Right ventricle myocardium superior (tissue), 1 donor: ENCODE measurements around the gene USP11. TPM values are rescaled to one million over a fixed set of nuclear protein-coding genes. Genes with fewer than 3 reads are reported as not detected.
A peak's percentile ranks its signal among the peaks of the same experiment; 100 is the strongest.

ENCODE experiments used
- ATAC-seq: fragments of 200-7000 bp; cut with Tn5 transposase; one replicate; pipeline ENCODE4 v1.9.1; 2020; ENCODE audit warnings: mild to moderate bottlenecking; ENCODE audit not compliant: poor library complexity
- DNase-seq: peaks from one replicate; pipeline ENCODE4 v3.0.0-alpha.2; 2020
- intact Hi-C: fragments of 100-400 bp; cut with DNase I; formaldehyde crosslinking; loops from one replicate; pipeline ENCODE4 v1.11.2; 2022
- total RNA-seq: library from RNA; stranded (reverse); fragmentation: NEBNext Ultra II Directional; extraction: Animal tissue kit (Norgen Biotek cat#: 25700); gene quantifications from one replicate; pipeline ENCODE4 v1.2.1, GENCODE V29; 2021
- donor health status: DM: no; HTN: yes; CAD: no; lungs with severe emphysema.

The USP11 gene
- total RNA-seq, 1 donor from 2014 or later = 31.7 TPM

DNA sequence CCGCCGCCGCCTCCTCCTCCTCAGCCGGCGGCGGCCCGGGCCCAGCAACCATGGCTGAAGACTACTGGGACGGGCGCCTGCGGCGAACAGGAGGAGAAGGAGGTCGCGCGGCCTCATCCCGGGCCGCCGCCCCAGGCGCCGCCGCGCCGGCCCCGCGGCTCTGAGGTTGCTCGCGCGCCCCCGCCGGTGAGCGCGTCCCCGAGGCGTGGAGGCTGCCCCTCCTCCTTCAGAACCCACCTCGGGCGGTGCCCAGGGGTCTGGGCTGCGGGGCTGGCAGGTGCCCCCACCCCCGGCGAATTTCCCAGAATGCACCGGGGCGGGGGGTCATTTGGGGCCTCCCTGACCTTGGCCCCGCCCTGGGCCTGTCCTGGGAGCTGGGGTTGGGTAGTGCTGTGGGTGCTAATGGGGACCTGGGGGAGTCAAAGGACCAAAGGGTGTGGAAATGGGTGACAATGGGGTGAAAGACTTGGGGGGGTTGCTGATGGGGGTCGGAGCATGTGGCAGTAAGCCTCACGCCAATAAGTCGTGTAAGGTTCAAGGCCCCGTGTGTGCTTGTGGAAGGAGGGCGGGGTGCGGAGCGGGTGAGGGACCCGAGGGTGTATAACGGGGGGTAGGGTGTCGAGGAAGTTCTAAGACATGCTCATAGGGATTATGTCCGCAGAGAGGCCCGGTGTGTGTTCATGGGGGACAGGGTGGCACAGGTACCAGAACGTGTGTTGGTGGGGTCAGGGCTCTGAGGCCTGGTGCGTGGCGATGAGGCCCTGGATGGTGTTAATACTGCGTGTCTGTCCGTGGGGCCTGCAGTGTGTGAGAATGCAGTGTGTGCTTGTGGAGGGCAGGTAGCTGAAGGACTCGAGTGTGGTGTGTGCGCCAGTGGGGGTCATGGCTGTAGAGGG is 13.6 kb upstream of the USP11 start:
- intact Hi-C loops = no loop called here
- ATAC-seq = peak; percentile 7
- DNase-seq = peak; percentile 57

DNA sequence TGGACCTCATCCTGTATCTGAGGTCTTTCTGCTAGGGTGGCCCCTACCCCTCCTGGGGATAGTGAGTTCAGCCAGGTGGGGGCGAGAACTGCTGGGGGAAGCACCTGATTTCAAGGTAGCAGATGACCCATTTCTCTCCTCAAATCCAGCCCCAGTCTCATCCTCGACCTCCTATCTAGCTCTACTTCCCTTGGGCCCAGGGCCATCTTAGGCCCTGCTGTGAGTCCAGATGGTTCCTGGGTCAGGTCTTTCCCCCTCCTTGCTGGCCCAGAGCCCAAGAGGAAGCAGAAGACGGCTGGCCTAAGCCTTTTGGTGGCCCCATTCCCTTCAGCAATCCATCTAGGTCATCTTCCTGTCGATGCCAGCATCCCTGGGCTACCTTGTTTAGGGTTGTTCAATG is 11.1 kb upstream of the USP11 start:
- DNase-seq = no peak
- intact Hi-C loops = no loop called here
- no peak for ATAC-seq

DNA sequence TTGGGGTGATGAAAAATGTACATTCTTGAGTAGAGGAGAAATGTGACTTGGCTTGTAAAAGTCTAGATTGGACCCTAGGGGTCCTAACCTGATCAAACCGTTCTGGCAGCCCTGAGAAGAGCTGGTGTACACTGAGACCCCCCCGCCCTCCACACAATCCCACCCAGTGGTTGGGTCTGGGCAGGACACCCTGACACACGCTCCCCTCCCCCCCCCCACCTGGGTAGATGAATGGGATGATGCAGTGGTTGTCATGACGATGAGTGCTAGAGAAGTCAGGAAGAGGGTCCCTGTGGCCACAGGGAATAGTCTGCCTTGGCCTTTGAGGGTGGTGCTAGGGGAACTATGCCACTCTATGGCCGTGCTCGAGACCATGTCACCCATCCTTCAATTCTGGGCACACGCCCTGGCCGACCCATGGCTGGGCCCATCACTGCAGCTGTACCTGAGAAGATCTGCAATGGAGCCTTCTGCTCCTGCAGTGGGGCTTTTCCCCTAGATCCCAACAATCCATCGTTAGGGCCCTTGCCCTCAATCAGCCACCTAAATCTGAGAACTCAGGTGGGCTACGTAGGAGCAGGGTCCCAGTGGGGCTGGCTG is 10.0 kb upstream of the USP11 start:
- ATAC-seq (no peak), DNase-seq (no peak)
- intact Hi-C loops = no loop called here

DNA sequence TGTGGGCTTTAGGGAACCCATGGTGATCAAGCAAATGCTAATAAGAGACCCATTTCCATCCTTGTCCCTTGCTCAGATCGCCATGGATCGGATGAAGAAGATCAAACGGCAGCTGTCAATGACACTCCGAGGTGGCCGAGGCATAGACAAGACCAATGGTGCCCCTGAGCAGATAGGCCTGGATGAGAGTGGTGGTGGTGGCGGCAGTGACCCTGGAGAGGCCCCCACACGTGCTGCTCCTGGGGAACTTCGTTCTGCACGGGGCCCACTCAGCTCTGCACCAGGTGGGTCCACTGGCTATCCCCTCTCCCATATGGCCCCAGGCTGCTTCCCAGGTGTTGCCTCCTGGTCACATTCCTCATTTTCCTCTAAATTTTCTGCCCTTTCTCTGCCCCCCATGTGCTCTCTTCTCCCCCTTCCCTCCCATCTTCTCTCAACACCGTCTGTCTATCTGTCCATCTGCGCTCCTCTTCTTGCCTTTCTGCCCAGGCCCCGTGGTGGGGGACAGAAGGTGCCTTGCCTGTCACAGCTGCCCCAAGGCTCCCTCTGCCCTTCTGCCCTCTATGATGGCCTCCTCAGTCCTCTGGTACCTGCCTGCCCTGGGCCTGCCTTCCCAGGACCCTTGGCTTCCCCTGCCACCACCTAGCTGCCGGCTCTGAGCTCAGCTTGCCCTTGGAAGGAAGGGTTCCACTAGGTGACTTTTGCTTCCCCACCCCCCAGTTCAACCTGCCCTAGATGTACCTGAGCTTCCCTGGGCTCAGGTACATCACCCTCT is 9.1 kb upstream of the USP11 start:
- no peak for ATAC-seq
- DNase-seq = no peak
- intact Hi-C loops = no loop called here

DNA sequence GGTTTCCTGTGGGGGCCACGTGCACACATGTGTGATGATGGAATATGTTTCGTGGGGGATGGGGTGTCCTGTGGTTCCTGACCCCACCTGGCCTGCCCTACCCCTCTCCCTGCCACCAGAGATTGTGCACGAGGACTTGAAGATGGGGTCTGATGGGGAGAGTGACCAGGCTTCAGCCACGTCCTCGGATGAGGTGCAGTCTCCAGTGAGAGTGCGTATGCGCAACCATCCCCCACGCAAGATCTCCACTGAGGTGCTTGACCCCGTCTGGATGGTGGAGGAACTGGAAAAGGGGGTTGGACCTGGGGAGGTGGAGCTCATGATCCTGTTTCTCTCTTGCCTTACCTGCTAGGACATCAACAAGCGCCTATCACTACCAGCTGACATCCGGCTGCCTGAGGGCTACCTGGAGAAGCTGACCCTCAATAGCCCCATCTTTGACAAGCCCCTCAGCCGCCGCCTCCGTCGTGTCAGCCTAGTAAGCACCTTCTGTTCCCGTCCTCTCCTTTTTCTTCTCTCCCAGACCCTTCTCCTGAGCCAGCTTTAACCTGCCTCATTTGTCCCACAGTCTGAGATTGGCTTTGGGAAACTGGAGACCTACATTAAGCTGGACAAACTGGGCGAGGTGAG is 8.4 kb upstream of the USP11 start:
- DNase-seq (no peak), ATAC-seq (no peak)
- intact Hi-C loops = no loop called here

DNA sequence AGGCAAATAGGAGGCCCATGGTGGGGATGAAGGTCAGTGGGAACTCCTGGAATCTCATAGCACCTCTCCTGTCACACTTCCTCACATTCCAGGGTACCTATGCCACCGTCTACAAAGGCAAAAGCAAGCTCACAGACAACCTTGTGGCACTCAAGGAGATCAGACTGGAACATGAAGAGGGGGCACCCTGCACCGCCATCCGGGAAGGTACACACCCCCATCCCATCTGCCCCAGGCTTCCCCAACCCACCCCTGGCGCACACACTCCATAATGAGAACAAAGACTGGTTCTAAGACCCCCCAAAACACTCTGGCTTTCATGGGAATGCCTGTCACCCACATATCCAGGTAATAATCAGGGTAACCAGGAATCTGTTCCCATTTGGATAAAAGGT is 7.9 kb upstream of the USP11 start:
- intact Hi-C loops = no loop called here
- DNase-seq (peak; percentile 25), ATAC-seq (no peak)

DNA sequence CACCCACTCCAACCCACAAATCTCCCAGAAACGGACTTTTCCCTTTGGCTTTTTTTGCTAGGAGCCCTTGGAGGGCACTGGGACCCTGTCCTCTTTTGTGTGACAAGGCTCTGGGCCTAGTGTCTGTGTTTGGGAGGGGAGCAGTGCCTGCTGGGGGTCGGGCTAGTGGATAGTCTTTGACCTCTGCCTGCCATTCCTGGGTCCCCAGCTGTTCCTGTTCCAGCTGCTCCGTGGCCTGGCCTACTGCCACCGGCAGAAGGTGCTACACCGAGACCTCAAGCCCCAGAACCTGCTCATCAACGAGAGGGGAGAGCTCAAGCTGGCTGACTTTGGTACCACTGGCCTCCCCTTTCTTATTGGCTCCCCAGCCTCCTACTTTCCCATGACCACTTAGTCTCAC is 6.7 kb upstream of the USP11 start:
- ATAC-seq (no peak), DNase-seq (no peak)
- intact Hi-C loops = no loop called here

DNA sequence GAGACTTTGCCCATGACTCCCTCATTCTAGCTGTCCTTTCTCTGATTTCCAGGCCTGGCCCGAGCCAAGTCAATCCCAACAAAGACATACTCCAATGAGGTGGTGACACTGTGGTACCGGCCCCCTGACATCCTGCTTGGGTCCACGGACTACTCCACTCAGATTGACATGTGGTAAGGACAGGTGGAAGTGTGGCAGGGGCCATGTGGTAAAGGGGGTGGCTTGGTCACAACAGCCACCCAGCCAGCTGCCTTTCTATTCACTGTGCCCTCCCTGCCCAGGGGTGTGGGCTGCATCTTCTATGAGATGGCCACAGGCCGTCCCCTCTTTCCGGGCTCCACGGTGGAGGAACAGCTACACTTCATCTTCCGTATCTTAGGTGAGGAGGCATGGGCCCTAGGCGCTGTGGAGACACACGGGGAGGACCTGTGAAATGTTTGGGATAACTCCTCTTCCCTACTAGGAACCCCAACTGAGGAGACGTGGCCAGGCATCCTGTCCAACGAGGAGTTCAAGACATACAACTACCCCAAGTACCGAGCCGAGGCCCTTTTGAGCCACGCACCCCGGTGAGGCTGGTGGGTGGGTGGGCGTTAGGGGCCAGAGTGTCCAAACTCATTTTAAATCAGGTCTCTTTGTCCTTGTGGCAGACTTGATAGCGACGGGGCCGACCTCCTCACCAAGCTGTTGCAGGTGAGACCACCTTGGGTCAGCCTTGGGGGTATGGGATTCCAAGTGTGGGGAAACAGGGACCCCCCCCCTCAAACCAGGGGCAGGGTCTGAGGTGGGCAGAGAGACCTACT is 6.1 kb upstream of the USP11 start:
- intact Hi-C loops = no loop called here
- ATAC-seq (no peak), DNase-seq (no peak)

DNA sequence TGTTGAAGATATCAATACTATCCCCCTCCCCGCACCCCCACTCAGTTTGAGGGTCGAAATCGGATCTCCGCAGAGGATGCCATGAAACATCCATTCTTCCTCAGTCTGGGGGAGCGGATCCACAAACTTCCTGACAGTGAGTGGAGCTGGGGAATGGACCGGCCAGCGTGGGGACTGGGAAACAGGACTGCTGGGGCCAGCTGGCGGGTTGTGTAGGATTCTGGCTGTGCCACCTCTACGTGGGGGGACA is 5.5 kb upstream of the USP11 start:
- ATAC-seq (no peak), DNase-seq (no peak)
- intact Hi-C loops = no loop called here

DNA sequence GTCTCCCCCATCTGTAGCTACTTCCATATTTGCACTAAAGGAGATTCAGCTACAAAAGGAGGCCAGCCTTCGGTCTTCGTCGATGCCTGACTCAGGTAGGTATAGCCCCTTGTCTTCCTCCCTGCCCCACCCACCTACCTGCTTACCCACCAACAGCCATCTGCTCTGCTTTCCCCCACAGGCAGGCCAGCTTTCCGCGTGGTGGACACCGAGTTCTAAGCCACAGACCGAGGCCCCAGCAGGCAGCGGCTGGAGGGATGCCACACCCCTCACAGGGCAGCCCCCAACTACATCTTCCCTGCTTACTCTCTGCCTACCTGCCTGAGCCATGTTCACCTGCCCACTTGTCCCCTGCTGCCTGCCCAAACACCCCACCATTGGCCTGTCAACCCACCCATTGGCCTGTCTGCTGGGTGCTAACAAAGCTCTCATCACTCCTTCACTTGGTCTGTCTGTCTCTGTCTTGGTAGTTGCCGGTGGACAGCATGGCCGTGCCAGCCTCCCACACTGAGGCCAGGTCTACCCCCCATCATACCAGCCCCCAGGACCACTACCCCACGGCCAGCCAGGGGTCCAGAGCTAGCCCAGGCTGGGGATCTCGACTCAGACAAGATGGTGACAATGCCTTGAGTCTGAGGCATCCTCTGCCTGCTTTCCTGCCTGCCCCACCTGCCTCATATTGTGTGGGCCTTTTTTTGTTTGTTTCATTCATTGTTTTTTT is 4.1 kb upstream of the USP11 start:
- intact Hi-C loops = no loop called here
- DNase-seq = no peak
- no peak for ATAC-seq

DNA sequence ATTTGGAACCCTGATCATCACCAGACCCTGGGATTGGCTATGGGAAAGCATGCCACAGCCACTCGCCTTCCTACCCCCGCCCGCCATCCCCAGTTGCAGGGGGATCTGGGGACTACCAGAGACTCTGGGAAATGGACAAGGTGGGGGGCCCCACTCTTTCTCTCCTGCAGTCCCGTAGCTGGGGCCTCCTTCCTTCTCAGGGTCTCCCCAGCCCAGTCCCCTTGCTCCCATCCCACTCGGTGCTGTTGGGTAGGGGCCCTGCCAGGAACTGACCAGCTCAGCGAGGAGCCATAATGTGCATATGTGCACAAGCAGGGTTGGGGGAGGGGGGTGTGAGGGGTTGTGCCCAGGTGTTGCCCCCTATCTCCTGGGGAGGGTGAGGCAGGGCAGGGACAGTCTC is 3.4 kb upstream of the USP11 start:
- DNase-seq (no peak), ATAC-seq (no peak)
- intact Hi-C loops = no loop called here

DNA sequence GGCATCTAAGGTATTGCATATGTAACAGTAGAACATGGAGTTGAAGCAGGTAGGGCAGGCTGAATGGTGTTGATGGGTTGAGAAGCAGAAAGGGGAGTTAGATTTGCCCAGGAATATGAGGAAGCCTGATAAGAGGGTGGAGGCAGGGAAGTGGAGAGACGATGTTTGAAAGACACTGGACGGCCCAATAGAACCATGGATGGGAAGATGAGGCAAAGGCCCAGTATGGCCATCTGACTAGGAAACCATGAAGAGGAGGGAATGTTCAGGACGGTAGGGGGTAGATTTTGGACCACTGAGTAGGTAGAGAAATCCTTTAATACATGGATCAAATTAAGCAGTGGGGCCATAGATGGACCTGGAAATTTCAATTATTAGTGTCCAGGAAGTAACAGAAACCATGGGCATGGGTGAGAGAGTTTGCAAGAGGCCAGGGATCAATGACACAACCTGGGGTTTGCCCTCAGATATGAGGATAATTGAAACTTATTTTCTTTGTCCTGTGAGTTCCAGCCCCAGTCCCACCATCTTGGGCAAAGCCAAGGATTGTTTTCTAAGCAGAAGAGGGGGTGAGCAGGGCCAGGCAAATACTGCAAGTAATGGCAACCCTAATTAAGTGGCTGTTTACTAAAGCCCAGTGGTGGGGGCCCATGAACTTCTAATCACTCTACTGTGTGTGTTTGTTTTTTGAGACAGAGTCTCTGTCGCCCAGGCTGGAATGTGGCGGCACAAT is 2.5 kb upstream of the USP11 start:
- no peak for DNase-seq

DNA sequence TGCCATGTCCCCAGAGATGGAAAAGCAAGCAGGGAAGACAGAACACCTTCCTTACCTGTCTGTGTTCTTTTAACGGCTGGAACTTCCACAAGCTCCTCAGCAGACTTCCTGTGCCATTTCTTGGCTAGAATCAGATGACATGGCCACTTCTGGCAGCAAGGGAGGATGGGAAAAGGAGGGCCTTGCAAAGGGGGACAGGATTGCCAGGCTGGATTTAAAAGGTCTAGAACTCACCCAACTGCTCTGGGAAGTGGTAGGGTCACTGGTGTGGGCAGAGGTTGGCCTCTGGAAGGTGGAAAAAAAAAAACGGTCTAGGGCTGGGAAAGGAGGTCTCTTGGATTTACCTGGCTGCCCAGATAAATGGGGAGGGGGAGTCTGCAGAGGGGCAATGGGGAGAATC is 1.6 kb upstream of the USP11 start:
- intact Hi-C loops = no loop called here
- no peak for DNase-seq
- ATAC-seq = no peak

More for the DNA sequence above, 2.5 kb upstream of the USP11 start:
- no peak for ATAC-seq
- intact Hi-C loops = no loop called here

DNA sequence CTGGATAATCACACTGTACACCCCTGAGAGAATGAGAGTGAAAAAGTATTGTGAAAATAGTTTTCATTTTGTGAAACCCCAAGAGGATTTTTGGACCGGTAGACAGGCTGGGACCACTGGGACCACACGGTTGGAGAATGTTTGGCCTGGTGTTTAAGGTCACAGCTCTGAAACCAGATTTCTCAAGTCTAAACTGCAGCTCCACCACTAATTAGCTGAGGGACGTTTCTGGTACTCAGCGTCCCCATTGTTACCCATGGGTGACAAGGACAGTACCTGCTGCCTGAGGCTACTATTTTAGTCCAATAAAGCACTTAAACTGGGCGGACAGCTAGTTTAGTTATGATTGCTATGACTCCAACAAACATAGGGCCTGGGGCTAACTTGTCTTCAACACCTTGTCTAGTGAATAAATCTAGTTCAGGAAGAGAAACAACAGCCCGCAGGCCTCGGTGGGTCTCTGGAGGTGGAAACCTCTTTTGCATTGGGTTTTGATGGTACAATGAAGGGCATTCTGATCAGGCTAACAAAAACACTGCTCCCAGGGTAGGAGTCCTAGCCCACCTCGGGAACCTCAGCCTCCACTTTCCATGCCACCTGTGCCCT is 509 bp upstream of the USP11 start:
- DNase-seq (no peak), ATAC-seq (no peak)
- intact Hi-C loops = no loop called here

DNA sequence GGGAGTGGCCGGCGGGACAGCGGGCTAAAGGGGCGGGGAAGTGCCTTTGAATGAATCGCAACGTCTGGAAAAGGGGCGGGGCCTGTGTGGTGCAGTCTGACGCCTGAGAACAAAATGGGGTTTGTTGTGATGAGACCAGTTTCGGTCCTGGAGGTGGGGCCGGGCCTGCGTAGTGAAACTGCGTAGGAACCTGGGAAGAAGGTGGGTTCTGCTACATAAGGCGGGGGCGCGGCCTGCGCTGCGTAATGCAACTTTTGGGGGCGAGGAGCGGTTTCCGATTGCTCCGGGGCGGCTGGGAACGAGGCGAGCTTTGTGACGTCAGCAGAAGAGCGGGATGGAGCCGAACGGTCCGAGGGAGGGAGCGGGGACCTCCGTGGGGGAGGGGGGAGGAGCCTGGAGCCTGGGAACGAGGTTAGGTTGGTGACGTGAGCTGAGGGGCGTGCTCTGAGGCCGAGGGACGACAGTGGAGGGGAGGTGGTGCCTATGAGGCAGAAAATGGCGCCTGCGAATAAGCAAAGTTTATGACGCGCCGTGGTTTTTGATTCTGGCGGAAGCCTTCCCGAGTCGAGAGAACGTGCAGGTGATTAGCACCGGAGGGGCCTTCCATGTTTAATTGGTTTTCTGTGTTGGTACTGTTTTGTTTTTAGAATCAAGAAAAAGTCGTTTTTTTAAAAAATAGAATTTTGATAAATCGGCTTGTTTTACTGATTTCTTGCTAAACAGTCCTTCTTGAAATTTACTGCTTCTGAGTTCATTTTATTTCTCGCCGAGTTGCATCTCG is 714 bp downstream of the USP11 start:
- ATAC-seq (peak; percentile 96), DNase-seq (peak; percentile 95)
- intact Hi-C loops = no loop called here

DNA sequence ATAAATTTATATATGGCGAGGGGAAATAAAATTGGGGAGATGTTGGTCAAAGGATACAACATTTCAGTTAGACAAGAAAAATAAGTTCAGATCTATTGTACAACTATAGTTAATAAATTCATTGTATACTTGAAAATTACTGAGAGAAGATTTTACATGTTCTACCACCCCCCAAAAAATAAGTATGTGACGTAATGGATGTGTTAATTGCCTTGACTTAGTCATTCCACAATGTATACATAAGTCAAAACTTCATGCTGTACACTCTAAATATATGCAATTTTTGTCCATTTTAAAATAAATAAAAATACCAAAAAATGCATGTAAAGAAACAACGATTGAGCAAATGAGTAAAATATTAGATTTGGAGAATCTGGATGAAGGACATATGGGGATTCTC is 1.8 kb downstream of the USP11 start:
- no peak for ATAC-seq
- intact Hi-C loops = no loop called here

More for the DNA sequence above, 1.8 kb downstream of the USP11 start:
- no peak for DNase-seq
